Colonic mucosa (tissue), 4 donors: ENCODE measurements around the gene CRKL. TPM values are rescaled to one million over a fixed set of nuclear protein-coding genes. Genes with fewer than 3 reads are reported as not detected.
"Not testable (repeated sequence)": the region's sequence is repeated elsewhere in the genome, so short reads cannot be mapped to it uniquely, and the experiment has no call there.

Experiments used
- DNase-seq: peaks from one replicate; pipeline ENCODE4 v3.0.0-alpha.2; 2020
- H3K27ac ChIP-seq: fragments of 200-600 bp; one replicate; pipeline ENCODE4 v1.8.0; 2021
- H3K27me3 ChIP-seq: fragments of 200-600 bp; one replicate; pipeline ENCODE4 v1.8.0; 2021
- H3K36me3 ChIP-seq: fragments of 200-600 bp; one replicate; pipeline ENCODE4 v1.8.0; 2021
- H3K4me1 ChIP-seq: fragments of 200-600 bp; one replicate; pipeline ENCODE4 v1.8.0; 2021; ENCODE audit warnings: mild to moderate bottlenecking
- H3K4me3 ChIP-seq: fragments of 200-600 bp; one replicate; pipeline ENCODE4 v1.8.0; 2021
- H3K9ac ChIP-seq, 2 donors: one replicate each; pipeline ENCODE4 v1.7.0; 2013; ENCODE audit warnings: control low read depth in 2 of 2, low read depth in 2 of 2, low read length in 2 of 2
- H3K9me3 ChIP-seq: fragments of 200-600 bp; one replicate; pipeline ENCODE4 v1.8.0; 2021
- CTCF ChIP-seq: fragments of 200-600 bp; IDR thresholded peaks from one replicate; pipeline ENCODE4 v1.8.0; 2022; ENCODE audit warnings: antibody characterized with exemption, mild to moderate bottlenecking
- intact Hi-C: fragments of 100-400 bp; cut with DNase I; formaldehyde crosslinking; loops from one replicate; pipeline ENCODE4 v1.14.1; 2022
- total RNA-seq, 2 donors: library from RNA; stranded (reverse); fragmentation: NEBNext Ultra II Directional in 1 of 2; extraction: Animal tissue kit (Norgen Biotek cat#: 25700) in 1 of 2; gene quantifications; one replicate each; pipeline ENCODE4 v1.2.1, GENCODE V29; 2021
- donor health status: healthy.
- donor health status: DM: no; HTN: no; CAD: no.
- donor health status: DM: no; HTN: no; CAD: no.

The CRKL gene
- total RNA-seq, 2 donors from 2014 or later = 63.6 to 82.5 TPM

GRCh38 chr22:20970939-20971657 lies 53.9 kb downstream of the CRKL start:
- H3K36me3 ChIP-seq = no peaks in the 10 kb centered on the region
- no peaks in the 10 kb centered on the region for H3K9me3 ChIP-seq
- no peak for TF ChIP-seq CTCF
- no peak overlapping the region for H3K4me3 ChIP-seq
- H3K4me1 ChIP-seq = peaks cover 3% of the 10 kb centered on the region
- no peak for DNase-seq
- no peak overlapping the region for H3K27ac ChIP-seq
- intact Hi-C loops = no loop called here
- H3K9ac ChIP-seq = no peak overlapping the region
- no peaks in the 10 kb centered on the region for H3K27me3 ChIP-seq

GRCh38 chr22:20972014-20972694 lies 54.9 kb downstream of the CRKL start:
- H3K27me3 ChIP-seq, DNase-seq, H3K9ac ChIP-seq, H3K9me3 ChIP-seq, H3K4me3 ChIP-seq, H3K27ac ChIP-seq, H3K4me1 ChIP-seq, intact Hi-C loops, H3K36me3 ChIP-seq: not testable (repeated sequence)

GRCh38 chr22:20972933-20973577 lies 55.8 kb downstream of the CRKL start:
- DNase-seq = no peak
- H3K4me1 ChIP-seq = no peaks in the 10 kb centered on the region
- intact Hi-C loops = no loop called here

GRCh38 chr22:20973634-20974286 lies 56.6 kb downstream of the CRKL start:
- H3K27me3 ChIP-seq = no peaks in the 10 kb centered on the region
- DNase-seq = no peak
- intact Hi-C loops = no loop called here

More at GRCh38 chr22:20972933-20973577, 55.8 kb downstream of the CRKL start:
- TF ChIP-seq CTCF = no peak
- no peak overlapping the region for H3K4me3 ChIP-seq
- no peaks in the 10 kb centered on the region for H3K27me3 ChIP-seq
- H3K9ac ChIP-seq = no peak overlapping the region
- no peak overlapping the region for H3K27ac ChIP-seq
- no peaks in the 10 kb centered on the region for H3K9me3 ChIP-seq
- no peaks in the 10 kb centered on the region for H3K36me3 ChIP-seq

GRCh38 chr22:20974336-20974955 lies 57.2 kb downstream of the CRKL start:
- TF ChIP-seq CTCF = no peak
- Histone ChIP-seq H3K9ac (no peak overlapping the region), H3K4me1 (no peaks in the 10 kb centered on the region), H3K36me3 (no peaks in the 10 kb centered on the region), H3K27ac (no peak overlapping the region), H3K4me3 (no peak overlapping the region), H3K27me3 (no peaks in the 10 kb centered on the region), H3K9me3 (no peaks in the 10 kb centered on the region)
- intact Hi-C loops = no loop called here
- no peak for DNase-seq

More at GRCh38 chr22:20973634-20974286, 56.6 kb downstream of the CRKL start:
- H3K9ac ChIP-seq = no peak overlapping the region
- no peak overlapping the region for H3K27ac ChIP-seq
- TF ChIP-seq CTCF = no peak
- no peaks in the 10 kb centered on the region for H3K4me1 ChIP-seq
- H3K9me3 ChIP-seq = no peaks in the 10 kb centered on the region
- H3K4me3 ChIP-seq = no peak overlapping the region
- H3K36me3 ChIP-seq = no peaks in the 10 kb centered on the region
